HEK293 (cell line): ENCODE measurements around the gene ZMYM4.

Experiments
- CTCF ChIA-PET: fragments of 350-600 bp; formaldehyde crosslinking; extraction: SDS; loops from one replicate; lab custom pipeline; 2021; ENCODE audit warnings: antibody characterized with exemption; lab: Yijun Ruan, JAX
- POLR2A ChIA-PET: fragments of 300-600 bp; formaldehyde crosslinking; extraction: SDS; loops from one replicate; lab custom pipeline; 2020; ENCODE audit warnings: antibody characterized with exemption, inconsistent platforms; lab: Yijun Ruan, JAX
- H3K27ac ChIP-seq: fragments of 200-500 bp; sonication (Bioruptor generic); 2 replicates; pipeline ENCODE4 v1.5.1; 2014; ENCODE audit warnings: low read depth, low read length, control low read depth, inconsistent platforms; ENCODE audit errors: extremely low read depth
- H3K36me3 ChIP-seq, 2 experiments: fragments of 200-500 bp in 1 of 2; sonication (Bioruptor generic) in 1 of 2; 1 replicate in 1 of 2; 2 replicates in 1 of 2; pipeline ENCODE4 v1.5.1; 2014 to 2017; ENCODE audit warnings: inconsistent platforms in 2 of 2, low read length in 2 of 2; ENCODE audit not compliant: control insufficient read depth in 2 of 2, insufficient read depth in 1 of 2
- H3K4me1 ChIP-seq: fragments of 200-500 bp; sonication (Bioruptor generic); 2 replicates; pipeline ENCODE4 v1.5.1; 2014; ENCODE audit warnings: mild to moderate bottlenecking, low read length, inconsistent platforms; ENCODE audit not compliant: control insufficient read depth, insufficient read depth
- H3K4me3 ChIP-seq: 2 replicates; pipeline ENCODE4 v1.5.1; 2011; ENCODE audit warnings: low read depth, mild to moderate bottlenecking, control low read depth, low read length, moderate library complexity
- H3K9me3 ChIP-seq: fragments of 200-500 bp; sonication (Bioruptor generic); 2 replicates; pipeline ENCODE4 v1.5.1; 2014; ENCODE audit warnings: low read depth, low read length, inconsistent platforms; ENCODE audit not compliant: control insufficient read depth, insufficient read depth
- GLIS2 ChIP-seq: fragments of 450-650 bp; formaldehyde crosslinking; IDR thresholded peaks from 2 replicates; pipeline ENCODE4 v1.5.1; 2016; ENCODE audit warnings: missing biosample characterization, missing genetic modification characterization
- MYNN ChIP-seq: fragments of 450-650 bp; formaldehyde crosslinking; IDR thresholded peaks from 2 replicates; pipeline ENCODE4 v1.5.1; 2016; ENCODE audit warnings: missing biosample characterization, missing genetic modification characterization, borderline replicate concordance
- OSR2 ChIP-seq: fragments of 450-650 bp; formaldehyde crosslinking; IDR thresholded peaks from 2 replicates; pipeline ENCODE4 v1.5.1; 2016; ENCODE audit warnings: missing biosample characterization, missing genetic modification characterization
- RBAK ChIP-seq: fragments of 450-650 bp; formaldehyde crosslinking; IDR thresholded peaks from 2 replicates; pipeline ENCODE4 v1.5.1; 2016; ENCODE audit warnings: missing biosample characterization, missing genetic modification characterization
- SP3 ChIP-seq: fragments of 450-650 bp; formaldehyde crosslinking; IDR thresholded peaks from 2 replicates; pipeline ENCODE4 v1.5.1; 2016; ENCODE audit warnings: missing biosample characterization, missing genetic modification characterization
- SP7 ChIP-seq: fragments of 450-650 bp; formaldehyde crosslinking; IDR thresholded peaks from 2 replicates; pipeline ENCODE4 v1.5.1; 2016; ENCODE audit warnings: missing biosample characterization, missing genetic modification characterization
- TRIM28 ChIP-seq: IDR thresholded peaks from 2 replicates; pipeline ENCODE4 v1.6.1; 2011; ENCODE audit warnings: low read length, control low read depth, borderline replicate concordance
- ZBTB1 ChIP-seq: fragments of 450-650 bp; formaldehyde crosslinking; IDR thresholded peaks from 2 replicates; pipeline ENCODE4 v1.5.1; 2016; ENCODE audit warnings: missing biosample characterization, missing genetic modification characterization
- ZBTB17 ChIP-seq: fragments of 450-650 bp; formaldehyde crosslinking; IDR thresholded peaks from 2 replicates; pipeline ENCODE4 v1.5.1; 2016; ENCODE audit warnings: missing biosample characterization, missing genetic modification characterization
- ZFP37 ChIP-seq: fragments of 450-650 bp; formaldehyde crosslinking; IDR thresholded peaks from 2 replicates; pipeline ENCODE4 v1.5.1; 2016; ENCODE audit warnings: missing biosample characterization, missing genetic modification characterization
- ZNF121 ChIP-seq: fragments of 450-650 bp; formaldehyde crosslinking; IDR thresholded peaks from 2 replicates; pipeline ENCODE4 v1.5.1; 2016; ENCODE audit warnings: missing biosample characterization, missing genetic modification characterization
- ZNF354C ChIP-seq: fragments of 450-650 bp; formaldehyde crosslinking; IDR thresholded peaks from 2 replicates; pipeline ENCODE4 v1.5.1; 2016; ENCODE audit warnings: missing biosample characterization, missing genetic modification characterization, low read depth, borderline replicate concordance
- ZNF394 ChIP-seq: fragments of 450-650 bp; formaldehyde crosslinking; IDR thresholded peaks from 2 replicates; pipeline ENCODE4 v1.5.1; 2016; ENCODE audit warnings: missing biosample characterization, missing genetic modification characterization, mild to moderate bottlenecking, moderate library complexity, borderline replicate concordance
- ZNF544 ChIP-seq: fragments of 450-650 bp; formaldehyde crosslinking; IDR thresholded peaks from 2 replicates; pipeline ENCODE4 v1.5.0; 2017; ENCODE audit warnings: missing biosample characterization, missing genetic modification characterization
- ZNF621 ChIP-seq: fragments of 450-650 bp; formaldehyde crosslinking; IDR thresholded peaks from 2 replicates; pipeline ENCODE4 v1.5.1; 2017; ENCODE audit warnings: missing biosample characterization, missing genetic modification characterization
- ZNF658 ChIP-seq: fragments of 450-650 bp; formaldehyde crosslinking; IDR thresholded peaks from 2 replicates; pipeline ENCODE4; 2016; ENCODE audit warnings: missing biosample characterization, missing genetic modification characterization
- ZNF701 ChIP-seq: fragments of 450-650 bp; formaldehyde crosslinking; IDR thresholded peaks from 2 replicates; pipeline ENCODE4 v1.5.1; 2016; ENCODE audit warnings: missing biosample characterization, missing genetic modification characterization
- ZSCAN30 ChIP-seq: fragments of 450-650 bp; IDR thresholded peaks from 2 replicates; pipeline ENCODE4 v1.5.1; 2018; ENCODE audit warnings: missing biosample characterization, mild to moderate bottlenecking, missing genetic modification characterization, moderate library complexity
- TF ChIP-seq, protein P1 (sequence below): fragments of 450-650 bp; formaldehyde crosslinking; IDR thresholded peaks from 2 replicates; pipeline ENCODE4 v1.5.1; 2016; ENCODE audit warnings: missing biosample characterization, missing genetic modification characterization
- TF ChIP-seq, protein P2 (sequence below): fragments of 450-650 bp; formaldehyde crosslinking; IDR thresholded peaks from 2 replicates; pipeline ENCODE4 v1.5.1; 2016; ENCODE audit warnings: missing biosample characterization, missing genetic modification characterization
- TF ChIP-seq, protein P3 (sequence below): fragments of 450-650 bp; formaldehyde crosslinking; IDR thresholded peaks from 2 replicates; pipeline ENCODE4 v1.5.1; 2016; ENCODE audit warnings: missing biosample characterization, missing genetic modification characterization, low read depth
- TF ChIP-seq, protein P4 (sequence below): fragments of 450-650 bp; formaldehyde crosslinking; IDR thresholded peaks from 2 replicates; pipeline ENCODE4 v1.5.1; 2016; ENCODE audit warnings: missing biosample characterization, missing genetic modification characterization

The ZMYM4 gene

DNA sequence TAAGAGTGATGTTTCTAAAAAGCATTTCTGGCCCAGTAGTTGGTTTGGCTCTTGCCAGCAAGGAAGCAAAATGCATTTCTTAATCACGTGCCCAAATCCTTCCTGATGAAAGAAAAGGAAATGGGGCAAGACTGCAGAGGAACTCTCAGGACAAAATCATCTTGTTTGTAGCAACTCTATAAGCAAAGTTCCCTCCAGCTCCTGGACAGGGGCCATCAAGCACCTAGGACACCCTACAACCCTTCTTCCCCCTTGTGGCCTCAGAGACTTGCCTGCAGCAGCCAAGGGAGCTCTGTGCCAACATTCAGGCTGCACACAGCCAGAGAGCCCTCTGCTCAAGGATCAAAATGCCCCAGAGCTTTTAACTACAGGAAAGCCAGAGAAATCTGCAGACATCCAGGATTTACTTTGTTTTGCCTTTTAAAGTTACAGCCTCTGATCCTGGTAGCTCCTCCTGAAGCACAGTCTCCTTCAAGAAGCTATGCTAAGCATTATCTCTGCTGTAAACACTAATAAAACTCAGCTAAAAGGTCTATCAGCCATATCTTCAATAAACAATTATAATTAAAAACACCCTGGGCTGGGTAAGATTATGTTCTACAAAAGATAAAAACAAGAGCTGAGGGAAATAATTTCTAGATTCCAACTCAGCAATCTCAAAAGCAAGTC lies 183.7 kb downstream of the ZMYM4 start:
- no peaks in the 10 kb centered on the region for H3K4me1 ChIP-seq
- H3K9me3 ChIP-seq, result no peaks in the 10 kb centered on the region
- CTCF ChIA-PET, result interaction anchor here (0.6 to 7.2 kb wide), 20 partner anchors 13 to 672 kb away, joined by 3 to 61 read pairs (median 6); no protein-coding TSS in a partner anchor
- no peak overlapping the region for H3K4me3 ChIP-seq
- no peak overlapping the region for H3K27ac ChIP-seq
- peaks cover 15 to 77% of the 10 kb centered on the region in 2 experiments for H3K36me3 ChIP-seq
- POLR2A ChIA-PET, result interaction anchor here (0.6 to 0.7 kb wide), 2 partner anchors 89 to 113 kb away, joined by 3 to 9 read pairs; no protein-coding TSS in a partner anchor
- TF ChIP-seq ZBTB17 (tag by site-specific recombination), result peak; percentile 41; the same call in 1 of the 2 replicates
- TF ChIP-seq MYNN (tag by site-specific recombination), result no peak

DNA sequence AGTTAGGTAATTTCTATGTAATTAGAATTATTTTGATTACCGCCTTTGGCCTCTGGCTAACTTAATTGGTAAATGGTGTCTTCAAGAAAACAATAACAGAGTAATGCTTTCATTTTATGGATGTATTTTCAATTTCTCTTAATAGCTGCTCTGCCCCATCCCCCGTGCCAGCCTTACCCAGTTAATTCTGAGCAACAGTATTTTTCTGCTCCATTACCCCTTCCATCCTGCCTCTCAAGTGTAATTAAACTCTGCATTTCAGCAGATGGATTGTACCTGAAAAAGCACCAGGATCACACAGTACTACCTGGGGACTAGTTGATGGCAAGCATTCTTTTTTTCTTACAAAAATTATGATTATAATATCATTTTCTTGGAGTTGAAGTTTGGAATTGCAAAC lies 184.5 kb downstream of the ZMYM4 start:
- H3K4me3 ChIP-seq, result no peak overlapping the region
- no peak overlapping the region for H3K27ac ChIP-seq
- H3K36me3 ChIP-seq, result peaks cover 12 to 69% of the 10 kb centered on the region in 2 experiments
- POLR2A ChIA-PET, result interaction anchor here (0.6 kb wide), 1 partner anchor 88 kb away, joined by 9 read pairs; no protein-coding TSS in a partner anchor
- no peaks in the 10 kb centered on the region for H3K4me1 ChIP-seq
- TF ChIP-seq ZNF394 (tag by site-specific recombination) (no peak), ZFP37 (tag by site-specific recombination) (no peak)
- CTCF ChIA-PET, result interaction anchor here (0.6 to 7.2 kb wide), 8 partner anchors 14 to 324 kb away, joined by 3 to 61 read pairs (median 16); no protein-coding TSS in a partner anchor
- no peaks in the 10 kb centered on the region for H3K9me3 ChIP-seq

DNA sequence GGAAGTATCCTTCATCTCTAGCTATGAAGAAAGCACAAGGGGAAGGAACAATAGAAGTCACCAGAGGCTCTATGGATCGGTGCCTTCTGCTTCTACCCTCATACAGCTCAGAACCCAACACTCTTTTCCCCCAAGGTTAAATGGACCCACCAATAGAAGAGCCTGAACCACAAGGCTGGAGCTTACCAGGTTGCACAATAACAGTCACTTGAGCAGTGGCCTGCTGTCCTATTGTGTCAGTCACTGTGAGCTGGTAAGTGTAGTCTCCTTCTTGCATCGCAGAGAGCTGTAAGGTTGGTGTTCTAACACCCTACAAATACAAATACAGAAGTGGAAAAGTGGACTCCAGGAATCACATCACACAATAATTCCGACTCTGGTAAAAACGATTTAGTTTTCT lies 185.7 kb downstream of the ZMYM4 start:
- CTCF ChIA-PET, result interaction anchor here (0.6 to 7.2 kb wide), 5 partner anchors 10 to 261 kb away, joined by 4 to 61 read pairs (median 11); no protein-coding TSS in a partner anchor
- TF ChIP-seq ZSCAN30 (tag by site-specific recombination), result no peak
- TF ChIP-seq ZNF544 (tag by site-specific recombination), result no peak
- no peak for TF ChIP-seq OSR2 (tag by site-specific recombination)
- TF ChIP-seq, protein P1, sequence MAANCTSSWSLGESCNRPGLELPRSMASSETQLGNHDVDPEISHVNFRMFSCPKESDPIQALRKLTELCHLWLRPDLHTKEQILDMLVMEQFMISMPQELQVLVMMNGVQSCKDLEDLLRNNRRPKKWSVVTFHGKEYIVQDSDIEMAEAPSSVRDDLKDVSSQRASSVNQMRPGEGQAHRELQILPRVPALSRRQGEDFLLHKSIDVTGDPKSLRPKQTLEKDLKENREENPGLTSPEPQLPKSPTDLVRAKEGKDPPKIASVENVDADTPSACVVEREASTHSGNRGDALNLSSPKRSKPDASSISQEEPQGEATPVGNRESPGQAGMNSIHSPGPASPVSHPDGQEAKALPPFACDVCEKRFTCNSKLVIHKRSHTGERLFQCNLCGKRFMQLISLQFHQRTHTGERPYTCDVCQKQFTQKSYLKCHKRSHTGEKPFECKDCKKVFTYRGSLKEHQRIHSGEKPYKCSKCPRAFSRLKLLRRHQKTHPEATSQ (tag by site-specific recombination), result no peak
- TF ChIP-seq, protein P2, sequence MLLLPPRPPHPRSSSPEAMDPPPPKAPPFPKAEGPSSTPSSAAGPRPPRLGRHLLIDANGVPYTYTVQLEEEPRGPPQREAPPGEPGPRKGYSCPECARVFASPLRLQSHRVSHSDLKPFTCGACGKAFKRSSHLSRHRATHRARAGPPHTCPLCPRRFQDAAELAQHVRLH (tag by site-specific recombination), result no peak
- no peak for TF ChIP-seq GLIS2 (tag by site-specific recombination)
- TF ChIP-seq ZNF658 (tag by site-specific recombination), result no peak
- no peak for TF ChIP-seq TRIM28
- no peak for TF ChIP-seq ZNF121 (tag by site-specific recombination)
- no peak for TF ChIP-seq ZBTB1 (tag by site-specific recombination)
- TF ChIP-seq, protein P3, sequence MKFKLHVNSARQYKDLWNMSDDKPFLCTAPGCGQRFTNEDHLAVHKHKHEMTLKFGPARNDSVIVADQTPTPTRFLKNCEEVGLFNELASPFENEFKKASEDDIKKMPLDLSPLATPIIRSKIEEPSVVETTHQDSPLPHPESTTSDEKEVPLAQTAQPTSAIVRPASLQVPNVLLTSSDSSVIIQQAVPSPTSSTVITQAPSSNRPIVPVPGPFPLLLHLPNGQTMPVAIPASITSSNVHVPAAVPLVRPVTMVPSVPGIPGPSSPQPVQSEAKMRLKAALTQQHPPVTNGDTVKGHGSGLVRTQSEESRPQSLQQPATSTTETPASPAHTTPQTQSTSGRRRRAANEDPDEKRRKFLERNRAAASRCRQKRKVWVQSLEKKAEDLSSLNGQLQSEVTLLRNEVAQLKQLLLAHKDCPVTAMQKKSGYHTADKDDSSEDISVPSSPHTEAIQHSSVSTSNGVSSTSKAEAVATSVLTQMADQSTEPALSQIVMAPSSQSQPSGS, result no peak
- no peak for TF ChIP-seq ZNF621
- TF ChIP-seq SP3, result no peak
- no peak for TF ChIP-seq RBAK (tag by site-specific recombination)
- TF ChIP-seq, protein P4, sequence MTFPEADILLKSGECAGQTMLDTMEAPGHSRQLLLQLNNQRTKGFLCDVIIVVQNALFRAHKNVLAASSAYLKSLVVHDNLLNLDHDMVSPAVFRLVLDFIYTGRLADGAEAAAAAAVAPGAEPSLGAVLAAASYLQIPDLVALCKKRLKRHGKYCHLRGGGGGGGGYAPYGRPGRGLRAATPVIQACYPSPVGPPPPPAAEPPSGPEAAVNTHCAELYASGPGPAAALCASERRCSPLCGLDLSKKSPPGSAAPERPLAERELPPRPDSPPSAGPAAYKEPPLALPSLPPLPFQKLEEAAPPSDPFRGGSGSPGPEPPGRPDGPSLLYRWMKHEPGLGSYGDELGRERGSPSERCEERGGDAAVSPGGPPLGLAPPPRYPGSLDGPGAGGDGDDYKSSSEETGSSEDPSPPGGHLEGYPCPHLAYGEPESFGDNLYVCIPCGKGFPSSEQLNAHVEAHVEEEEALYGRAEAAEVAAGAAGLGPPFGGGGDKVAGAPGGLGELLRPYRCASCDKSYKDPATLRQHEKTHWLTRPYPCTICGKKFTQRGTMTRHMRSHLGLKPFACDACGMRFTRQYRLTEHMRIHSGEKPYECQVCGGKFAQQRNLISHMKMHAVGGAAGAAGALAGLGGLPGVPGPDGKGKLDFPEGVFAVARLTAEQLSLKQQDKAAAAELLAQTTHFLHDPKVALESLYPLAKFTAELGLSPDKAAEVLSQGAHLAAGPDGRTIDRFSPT, result no peak
- TF ChIP-seq ZNF701 (tag by site-specific recombination), result no peak
- no peak for TF ChIP-seq SP7 (tag by site-specific recombination)
- no peak for TF ChIP-seq ZNF354C (tag by site-specific recombination)
- POLR2A ChIA-PET, result no interaction called here
- peaks cover 10 to 62% of the 10 kb centered on the region in 2 experiments for H3K36me3 ChIP-seq
- no peak overlapping the region for H3K4me3 ChIP-seq
- no peaks in the 10 kb centered on the region for H3K4me1 ChIP-seq
- no peak overlapping the region for H3K27ac ChIP-seq
- H3K9me3 ChIP-seq, result no peaks in the 10 kb centered on the region
